Measurements from ENCODE around the gene CSNK1A1.
"Not testable (repeated sequence)": the region's sequence is repeated elsewhere in the genome, so short reads cannot be mapped to it uniquely, and the experiment has no call there.

The CSNK1A1 gene

GRCh38 chr5:149572170-149572569, 20.9 kb upstream of the CSNK1A1 start:
- DNase-seq, result no peak

- no peak for DNase-seq
Observed at GRCh38 chr5:149567226-149567625, 16.0 kb upstream of the CSNK1A1 start.

GRCh38 chr5:149564542-149565140, 13.4 kb upstream of the CSNK1A1 start:
- not testable (repeated sequence) for DNase-seq

- no peak for DNase-seq
Observed at GRCh38 chr5:149563466-149563865, 12.2 kb upstream of the CSNK1A1 start.

GRCh38 chr5:149561848-149562247, 10.6 kb upstream of the CSNK1A1 start:
- DNase-seq, result no peak

GRCh38 chr5:149559706-149560105, 8.5 kb upstream of the CSNK1A1 start:
- no peak for DNase-seq

- no peak for DNase-seq
Observed at GRCh38 chr5:149552553-149553160, 1.4 kb upstream of the CSNK1A1 start.

- no peak for DNase-seq
Observed at GRCh38 chr5:149552038-149552494, 827 bp upstream of the CSNK1A1 start.

GRCh38 chr5:149550594-149551226, 529 bp downstream of the CSNK1A1 start:
- DNase-seq, result peak; percentile 21

- no peak for DNase-seq
Observed at GRCh38 chr5:149550268-149550583, 1.0 kb downstream of the CSNK1A1 start.

- DNase-seq, result peak; percentile 18
Observed at GRCh38 chr5:149549461-149550267, 1.6 kb downstream of the CSNK1A1 start.

- DNase-seq, result no peak
Observed at GRCh38 chr5:149546974-149547373, 4.3 kb downstream of the CSNK1A1 start.

GRCh38 chr5:149545327-149545726, 5.9 kb downstream of the CSNK1A1 start:
- DNase-seq, result no peak

GRCh38 chr5:149544028-149544420, 7.2 kb downstream of the CSNK1A1 start:
- DNase-seq, result no peak

GRCh38 chr5:149543361-149544027, 7.7 kb downstream of the CSNK1A1 start:
- no peak for DNase-seq

- DNase-seq, result no peak
Observed at GRCh38 chr5:149541893-149542292, 9.3 kb downstream of the CSNK1A1 start.

- DNase-seq, result no peak
Observed at GRCh38 chr5:149540089-149540488, 11.2 kb downstream of the CSNK1A1 start.

- no peak for DNase-seq
Observed at GRCh38 chr5:149537374-149537975, 13.8 kb downstream of the CSNK1A1 start.

- not testable (repeated sequence) for DNase-seq
Observed at GRCh38 chr5:149535787-149536186, 15.5 kb downstream of the CSNK1A1 start.

- DNase-seq, result no peak
Observed at GRCh38 chr5:149532413-149532812, 18.8 kb downstream of the CSNK1A1 start.

- DNase-seq, result no peak
Observed at GRCh38 chr5:149529463-149529862, 21.8 kb downstream of the CSNK1A1 start.

GRCh38 chr5:149528281-149529060, 22.8 kb downstream of the CSNK1A1 start:
- DNase-seq, result no peak
